ENCODE measurements around the gene TRMU. TPM values are rescaled to one million over a fixed set of nuclear protein-coding genes. Genes with fewer than 3 reads are reported as not detected.

Gene TRMU
- total and polyA plus RNA-seq, 5 donors from 2014 or later, result 11.0 to 63.3 (median 17.1) TPM

GRCh38 chr22:46366327-46366731 lies 30.8 kb downstream of the TRMU start:
- DNase-seq (no peak), ATAC-seq (ENCODE audit: low read depth in 2 of 2) (no peak)
- Mint-ChIP-seq H3K27me3 (no peaks in the 10 kb centered on the region), H3K36me3 (no peaks in the 10 kb centered on the region), H3K9me3 (no peaks in the 10 kb centered on the region), H3K27ac (no peak overlapping the region), H3K4me3 (no peak overlapping the region), H3K4me1 (peaks cover 0 to 19% (median 1%) of the 10 kb centered on the region in 4 donors)
- peaks cover 4% of the 10 kb centered on the region for H3K4me1 ChIP-seq (ENCODE audit: control insufficient read depth, insufficient read depth, low read length, poor library complexity, severe bottlenecking)
- no peaks in the 10 kb centered on the region for H3K36me3 ChIP-seq (ENCODE audit: control insufficient read depth, insufficient read depth, low read length)
- H3K27me3 ChIP-seq (ENCODE audit: control insufficient read depth, insufficient read depth, low read length), result no peaks in the 10 kb centered on the region
- H3K27ac ChIP-seq (ENCODE audit: insufficient read depth, low read length, poor library complexity, severe bottlenecking), result no peak overlapping the region
- no peak overlapping the region for H3K4me3 ChIP-seq (ENCODE audit: low read depth, low read length)
- H3K9me3 ChIP-seq (ENCODE audit: control insufficient read depth in 2 of 2, low read length in 2 of 2), result no peaks in the 10 kb centered on the region

DNA sequence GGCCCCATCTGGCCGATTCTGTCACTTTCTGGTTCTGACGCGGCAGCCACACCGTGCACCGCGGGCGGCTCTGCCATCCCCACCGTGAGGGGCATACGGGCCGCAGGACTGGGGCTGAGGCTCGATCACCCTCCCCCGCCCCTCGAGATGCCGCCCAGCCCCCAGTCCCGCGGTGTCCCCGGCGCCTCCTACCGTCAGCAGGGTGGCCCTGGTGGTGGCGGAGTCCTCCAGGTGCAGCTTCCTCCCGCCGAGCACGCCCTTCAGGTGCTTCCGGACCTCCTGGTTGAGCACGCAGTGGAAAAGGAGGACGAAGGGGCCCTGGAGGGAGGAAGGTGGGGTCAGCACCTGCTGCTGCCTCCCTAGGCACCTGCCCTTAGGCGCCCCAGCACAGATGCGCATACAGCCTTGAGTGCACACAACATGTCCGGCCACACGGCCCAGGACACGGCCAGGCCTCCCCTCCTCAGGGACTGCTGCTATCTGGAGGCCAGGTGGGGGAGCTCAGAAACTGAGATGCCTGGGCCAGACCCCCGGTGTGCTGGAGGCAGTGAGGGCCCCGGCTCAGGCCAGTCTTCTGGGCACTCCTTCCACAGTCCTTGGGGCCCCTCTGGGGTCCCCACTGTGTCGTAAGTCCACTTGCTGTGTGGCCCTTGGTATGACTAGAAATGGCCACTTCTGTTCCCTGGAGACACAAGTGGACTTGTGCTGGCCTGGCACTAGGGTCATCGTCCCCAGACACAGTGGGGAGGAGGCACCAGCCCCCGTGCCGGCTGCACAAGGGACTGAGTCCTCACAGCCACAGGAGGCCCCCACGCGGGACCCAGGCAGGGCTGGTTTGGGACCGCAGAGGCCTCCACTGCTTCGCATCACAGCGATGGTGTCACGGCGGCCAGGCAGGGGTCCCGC lies 31.5 kb downstream of the TRMU start:
- H3K4me3 ChIP-seq (ENCODE audit: low read depth, low read length), result peak overlapping the region; percentile 19
- no peaks in the 10 kb centered on the region for H3K36me3 ChIP-seq (ENCODE audit: control insufficient read depth, insufficient read depth, low read length)
- H3K27me3 Mint-ChIP-seq, result no peaks in the 10 kb centered on the region
- peak in 1 of 2 donors; percentile 49 for ATAC-seq (ENCODE audit: low read depth in 2 of 2)
- peak overlapping the region in 1 of 3 donors; percentile 48 for H3K27ac Mint-ChIP-seq
- H3K27me3 ChIP-seq (ENCODE audit: control insufficient read depth, insufficient read depth, low read length), result no peaks in the 10 kb centered on the region
- peaks cover 4% of the 10 kb centered on the region for H3K4me1 ChIP-seq (ENCODE audit: control insufficient read depth, insufficient read depth, low read length, poor library complexity, severe bottlenecking)
- peak overlapping the region in 1 of 4 donors; percentile 13 for H3K4me3 Mint-ChIP-seq
- no peak for DNase-seq
- H3K4me1 Mint-ChIP-seq, result peaks cover 0 to 25% (median 2%) of the 10 kb centered on the region in 4 donors
- H3K27ac ChIP-seq (ENCODE audit: insufficient read depth, low read length, poor library complexity, severe bottlenecking), result no peak overlapping the region
- no peaks in the 10 kb centered on the region for H3K36me3 Mint-ChIP-seq
- H3K9me3 ChIP-seq (ENCODE audit: control insufficient read depth in 2 of 2, low read length in 2 of 2), result no peaks in the 10 kb centered on the region
- no peaks in the 10 kb centered on the region for H3K9me3 Mint-ChIP-seq

- H3K4me1 Mint-ChIP-seq, result peaks cover 0 to 23% (median under 1%) of the 10 kb centered on the region in 4 donors
- ATAC-seq (ENCODE audit: low read depth in 2 of 2) (peak; percentile 40 to 44), DNase-seq (peak; percentile 22 to 64 (median 49))
- H3K4me3 ChIP-seq (ENCODE audit: low read depth, low read length), result no peak overlapping the region
- no peak overlapping the region for H3K27ac Mint-ChIP-seq
- H3K27me3 ChIP-seq (ENCODE audit: control insufficient read depth, insufficient read depth, low read length), result no peaks in the 10 kb centered on the region
- H3K4me1 ChIP-seq (ENCODE audit: control insufficient read depth, insufficient read depth, low read length, poor library complexity, severe bottlenecking), result peaks cover 4% of the 10 kb centered on the region
- no peak overlapping the region for H3K27ac ChIP-seq (ENCODE audit: insufficient read depth, low read length, poor library complexity, severe bottlenecking)
- H3K36me3 ChIP-seq (ENCODE audit: control insufficient read depth, insufficient read depth, low read length), result no peaks in the 10 kb centered on the region
- H3K9me3 ChIP-seq (ENCODE audit: control insufficient read depth in 2 of 2, low read length in 2 of 2), result no peaks in the 10 kb centered on the region
- peaks cover 2% of the 10 kb centered on the region for H3K27me3 Mint-ChIP-seq
- peak overlapping the region in 1 of 4 donors; percentile 13 for H3K4me3 Mint-ChIP-seq
- no peaks in the 10 kb centered on the region for H3K9me3 Mint-ChIP-seq
- H3K36me3 Mint-ChIP-seq, result no peaks in the 10 kb centered on the region
Measured at GRCh38 chr22:46367707-46368191, 32.2 kb downstream of the TRMU start.

DNA sequence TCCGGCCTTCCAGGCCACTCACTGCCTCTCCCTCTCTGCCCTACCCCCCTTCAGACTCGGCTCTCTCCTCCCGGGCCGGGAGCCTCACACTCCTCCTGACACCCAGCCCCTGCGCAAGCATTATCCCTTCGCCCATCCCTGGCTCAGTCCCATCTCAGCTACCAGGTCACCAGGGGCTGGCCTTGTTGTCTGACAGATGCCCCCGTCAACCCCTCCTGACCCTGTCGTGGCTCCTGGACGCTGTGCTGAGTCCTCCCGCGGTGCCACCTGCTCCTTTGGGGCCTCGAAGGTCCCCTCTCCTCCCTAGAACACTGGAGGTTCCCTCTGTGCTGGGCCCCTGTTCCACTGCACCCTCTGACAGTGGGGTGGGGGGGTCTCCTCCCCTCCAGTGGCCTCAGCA lies 32.9 kb downstream of the TRMU start:
- Histone ChIP-seq H3K4me1 (ENCODE audit: control insufficient read depth, insufficient read depth, low read length, poor library complexity, severe bottlenecking) (peaks cover 4% of the 10 kb centered on the region), H3K9me3 (ENCODE audit: control insufficient read depth in 2 of 2, low read length in 2 of 2) (no peaks in the 10 kb centered on the region), H3K27ac (ENCODE audit: insufficient read depth, low read length, poor library complexity, severe bottlenecking) (no peak overlapping the region), H3K36me3 (ENCODE audit: control insufficient read depth, insufficient read depth, low read length) (no peaks in the 10 kb centered on the region), H3K4me3 (ENCODE audit: low read depth, low read length) (no peak overlapping the region), H3K27me3 (ENCODE audit: control insufficient read depth, insufficient read depth, low read length) (no peaks in the 10 kb centered on the region)
- ATAC-seq (ENCODE audit: low read depth in 2 of 2) (no peak), DNase-seq (no peak)
- H3K36me3 Mint-ChIP-seq, result no peaks in the 10 kb centered on the region
- H3K27ac Mint-ChIP-seq, result peak overlapping the region in 1 of 3 donors; percentile 69
- peaks cover 0 to 27% (median under 1%) of the 10 kb centered on the region in 4 donors for H3K4me1 Mint-ChIP-seq
- no peaks in the 10 kb centered on the region for H3K9me3 Mint-ChIP-seq
- H3K27me3 Mint-ChIP-seq, result peaks cover 6% of the 10 kb centered on the region
- H3K4me3 Mint-ChIP-seq, result no peak overlapping the region

GRCh38 chr22:46368871-46369715 lies 33.6 kb downstream of the TRMU start:
- no peaks in the 10 kb centered on the region for H3K9me3 Mint-ChIP-seq
- H3K27ac Mint-ChIP-seq, result no peak overlapping the region
- Histone ChIP-seq H3K36me3 (ENCODE audit: control insufficient read depth, insufficient read depth, low read length) (no peaks in the 10 kb centered on the region), H3K9me3 (ENCODE audit: control insufficient read depth in 2 of 2, low read length in 2 of 2) (no peaks in the 10 kb centered on the region), H3K27ac (ENCODE audit: insufficient read depth, low read length, poor library complexity, severe bottlenecking) (no peak overlapping the region), H3K4me1 (ENCODE audit: control insufficient read depth, insufficient read depth, low read length, poor library complexity, severe bottlenecking) (peaks cover 8% of the 10 kb centered on the region), H3K4me3 (ENCODE audit: low read depth, low read length) (no peak overlapping the region), H3K27me3 (ENCODE audit: control insufficient read depth, insufficient read depth, low read length) (no peaks in the 10 kb centered on the region)
- DNase-seq (no peak), ATAC-seq (ENCODE audit: low read depth in 2 of 2) (no peak)
- H3K27me3 Mint-ChIP-seq, result peaks cover 6% of the 10 kb centered on the region
- H3K4me1 Mint-ChIP-seq, result peaks cover 0 to 31% (median 2%) of the 10 kb centered on the region in 4 donors
- peak overlapping the region in 1 of 4 donors; percentile 31 for H3K4me3 Mint-ChIP-seq
- H3K36me3 Mint-ChIP-seq, result no peaks in the 10 kb centered on the region

DNA sequence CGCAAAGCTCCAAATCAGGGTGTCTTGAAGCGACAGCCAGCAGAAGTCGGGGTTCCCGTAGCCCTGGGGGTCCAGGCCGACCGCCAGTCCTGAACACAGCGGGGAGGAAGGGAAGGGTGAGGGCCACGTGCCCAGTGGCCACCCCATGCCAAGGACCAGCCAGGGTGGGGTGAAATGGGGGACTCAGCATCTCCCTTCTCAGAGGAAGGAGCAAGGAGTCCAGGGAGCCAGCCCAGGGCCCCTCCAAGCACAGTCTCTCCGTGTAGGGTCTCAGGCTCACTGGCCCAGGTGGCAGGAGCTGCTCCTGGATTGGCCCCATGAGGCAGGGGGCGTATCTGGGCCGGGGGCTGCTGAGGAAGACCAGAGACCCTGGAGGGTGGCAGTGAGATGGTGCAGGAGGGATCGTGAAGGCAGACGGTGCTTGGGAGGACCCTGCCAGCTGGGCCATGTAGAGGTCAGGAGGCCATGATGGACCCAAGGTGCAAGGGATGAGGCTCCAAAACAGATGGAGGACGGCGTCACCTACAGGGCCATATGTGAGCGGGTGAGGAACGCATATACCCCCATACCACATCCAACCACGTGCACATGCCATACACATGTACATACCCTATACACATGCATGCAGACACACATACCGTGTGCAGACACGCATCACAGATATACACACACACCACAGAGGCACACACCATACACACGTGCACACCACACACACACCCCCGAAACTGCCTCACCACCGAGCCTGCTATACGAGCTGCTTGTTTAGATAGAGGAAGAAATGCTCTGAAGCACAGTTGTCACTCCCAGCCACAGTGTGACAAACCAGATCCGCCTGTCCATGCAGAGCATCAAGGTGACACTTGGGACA lies 34.4 kb downstream of the TRMU start:
- ATAC-seq (ENCODE audit: low read depth in 2 of 2), result no peak
- Mint-ChIP-seq H3K4me1 (peaks cover 0 to 35% (median 3%) of the 10 kb centered on the region in 4 donors), H3K4me3 (no peak overlapping the region), H3K36me3 (no peaks in the 10 kb centered on the region), H3K27me3 (peaks cover 6% of the 10 kb centered on the region), H3K9me3 (no peaks in the 10 kb centered on the region), H3K27ac (peak overlapping the region in 1 of 3 donors; percentile 77)
- Histone ChIP-seq H3K4me3 (ENCODE audit: low read depth, low read length) (no peak overlapping the region), H3K9me3 (ENCODE audit: control insufficient read depth in 2 of 2, low read length in 2 of 2) (no peaks in the 10 kb centered on the region), H3K36me3 (ENCODE audit: control insufficient read depth, insufficient read depth, low read length) (no peaks in the 10 kb centered on the region), H3K27ac (ENCODE audit: insufficient read depth, low read length, poor library complexity, severe bottlenecking) (no peak overlapping the region), H3K4me1 (ENCODE audit: control insufficient read depth, insufficient read depth, low read length, poor library complexity, severe bottlenecking) (peaks cover 12% of the 10 kb centered on the region), H3K27me3 (ENCODE audit: control insufficient read depth, insufficient read depth, low read length) (no peaks in the 10 kb centered on the region)
- no peak for DNase-seq
